ENCODE results near the gene ITPR3. TPM values are rescaled to one million over a fixed set of nuclear protein-coding genes. Genes with fewer than 3 reads are reported as not detected.

Gene ITPR3
- total RNA-seq, 1 donor from 2014 or later: 21.6 TPM

DNA sequence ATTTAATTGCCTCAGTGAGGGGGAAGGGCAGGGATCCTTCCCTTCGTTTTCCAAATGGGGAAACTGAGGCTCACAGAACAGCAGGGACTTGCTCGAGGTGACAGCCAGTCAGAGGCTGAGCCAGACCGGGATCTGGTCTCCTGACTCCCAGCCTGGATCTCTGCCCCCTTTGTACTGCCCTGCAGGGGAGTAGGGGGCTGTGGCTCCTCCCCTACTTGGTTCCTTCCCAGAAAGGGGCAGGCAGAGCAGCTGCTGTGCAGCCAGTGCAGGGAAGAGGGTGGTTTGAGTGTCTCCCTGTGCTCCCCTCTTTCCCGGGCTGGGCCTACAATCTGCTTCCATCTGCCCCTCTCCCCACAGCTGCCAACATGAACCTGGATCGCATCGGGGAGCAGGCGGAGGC, 52.7 kb downstream of the ITPR3 start:
- H3K4me1 Mint-ChIP-seq (ENCODE audit: unreplicated experiment): peaks cover 60% of the 10 kb centered on the region
- DNase-seq (ENCODE audit: extremely low spot score, unreplicated experiment): no peak
- peaks cover 4% of the 10 kb centered on the region for H3K36me3 Mint-ChIP-seq (ENCODE audit: unreplicated experiment)
- no peak overlapping the region for H3K4me3 Mint-ChIP-seq (ENCODE audit: unreplicated experiment)
- H3K27ac Mint-ChIP-seq (ENCODE audit: unreplicated experiment): peak overlapping the region; percentile 79
- TF ChIP-seq, protein P1, sequence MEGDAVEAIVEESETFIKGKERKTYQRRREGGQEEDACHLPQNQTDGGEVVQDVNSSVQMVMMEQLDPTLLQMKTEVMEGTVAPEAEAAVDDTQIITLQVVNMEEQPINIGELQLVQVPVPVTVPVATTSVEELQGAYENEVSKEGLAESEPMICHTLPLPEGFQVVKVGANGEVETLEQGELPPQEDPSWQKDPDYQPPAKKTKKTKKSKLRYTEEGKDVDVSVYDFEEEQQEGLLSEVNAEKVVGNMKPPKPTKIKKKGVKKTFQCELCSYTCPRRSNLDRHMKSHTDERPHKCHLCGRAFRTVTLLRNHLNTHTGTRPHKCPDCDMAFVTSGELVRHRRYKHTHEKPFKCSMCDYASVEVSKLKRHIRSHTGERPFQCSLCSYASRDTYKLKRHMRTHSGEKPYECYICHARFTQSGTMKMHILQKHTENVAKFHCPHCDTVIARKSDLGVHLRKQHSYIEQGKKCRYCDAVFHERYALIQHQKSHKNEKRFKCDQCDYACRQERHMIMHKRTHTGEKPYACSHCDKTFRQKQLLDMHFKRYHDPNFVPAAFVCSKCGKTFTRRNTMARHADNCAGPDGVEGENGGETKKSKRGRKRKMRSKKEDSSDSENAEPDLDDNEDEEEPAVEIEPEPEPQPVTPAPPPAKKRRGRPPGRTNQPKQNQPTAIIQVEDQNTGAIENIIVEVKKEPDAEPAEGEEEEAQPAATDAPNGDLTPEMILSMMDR (IDR thresholded peaks at IDR 0.05): no peak
- no peaks in the 10 kb centered on the region for H3K9me3 Mint-ChIP-seq (ENCODE audit: unreplicated experiment)
- no peaks in the 10 kb centered on the region for H3K27me3 Mint-ChIP-seq (ENCODE audit: unreplicated experiment)

DNA sequence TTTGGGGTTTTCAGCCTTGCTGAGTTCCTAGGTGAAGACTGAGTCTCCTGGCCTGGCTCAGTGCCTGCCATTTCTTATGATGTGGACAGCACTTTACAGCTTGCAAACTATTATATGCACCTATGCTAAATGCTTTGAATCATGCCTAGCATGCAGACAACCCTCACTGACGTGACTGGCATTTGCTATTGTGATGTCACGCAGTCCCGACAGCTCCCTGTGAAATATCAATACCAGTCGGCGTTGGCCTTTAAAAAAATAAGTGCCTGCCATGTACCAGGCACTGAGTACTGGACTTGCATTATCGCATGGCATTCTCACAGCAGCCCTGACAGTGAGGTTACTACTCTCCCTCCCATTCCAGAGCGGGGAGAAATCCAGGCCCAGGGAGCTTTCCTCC, 54.8 kb downstream of the ITPR3 start:
- Mint-ChIP-seq H3K36me3 (ENCODE audit: unreplicated experiment) (peaks cover 3% of the 10 kb centered on the region), H3K9me3 (ENCODE audit: unreplicated experiment) (no peaks in the 10 kb centered on the region), H3K4me1 (ENCODE audit: unreplicated experiment) (peaks cover 60% of the 10 kb centered on the region), H3K27ac (ENCODE audit: unreplicated experiment) (no peak overlapping the region), H3K27me3 (ENCODE audit: unreplicated experiment) (no peaks in the 10 kb centered on the region), H3K4me3 (ENCODE audit: unreplicated experiment) (no peak overlapping the region)
- TF ChIP-seq, protein P1 (IDR thresholded peaks at IDR 0.05): no peak
- no peak for DNase-seq (ENCODE audit: extremely low spot score, unreplicated experiment)

DNA sequence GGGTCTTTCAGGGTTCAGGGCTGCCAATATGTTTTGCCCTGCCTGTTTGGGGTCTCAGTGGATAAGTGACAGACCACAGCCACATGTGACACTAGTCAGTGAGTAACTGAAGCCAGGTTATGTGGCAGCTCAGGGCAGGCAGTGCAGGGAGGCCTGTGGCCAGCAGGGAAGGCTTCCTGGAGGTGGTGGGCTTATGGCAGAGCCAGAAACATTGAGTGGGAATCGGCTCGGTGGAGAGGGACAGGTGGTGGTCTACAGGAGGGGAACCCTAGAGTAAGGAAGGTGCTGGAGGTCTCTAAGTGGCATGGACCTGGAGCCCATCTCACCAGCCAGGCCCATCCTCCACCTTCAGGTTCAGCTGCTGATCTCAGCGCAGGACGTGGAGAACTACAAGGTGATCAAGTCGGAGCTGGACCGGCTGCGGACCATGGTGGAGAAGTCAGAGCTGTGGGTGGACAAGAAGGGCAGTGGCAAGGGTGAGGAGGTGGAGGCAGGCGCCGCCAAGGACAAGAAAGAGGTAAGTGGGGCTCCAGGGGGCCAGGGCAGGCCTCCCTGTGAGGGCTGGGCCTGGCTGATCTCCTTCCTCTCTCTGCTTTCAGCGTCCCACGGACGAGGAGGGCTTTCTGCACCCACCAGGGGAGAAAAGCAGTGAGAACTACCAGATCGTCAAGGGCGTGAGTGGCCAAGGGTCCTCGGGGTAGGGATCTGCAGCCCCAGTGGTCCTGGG, 55.5 kb downstream of the ITPR3 start:
- DNase-seq (ENCODE audit: extremely low spot score, unreplicated experiment): no peak
- no peak overlapping the region for H3K4me3 Mint-ChIP-seq (ENCODE audit: unreplicated experiment)
- H3K27me3 Mint-ChIP-seq (ENCODE audit: unreplicated experiment): no peaks in the 10 kb centered on the region
- peak overlapping the region; percentile 64 for H3K27ac Mint-ChIP-seq (ENCODE audit: unreplicated experiment)
- TF ChIP-seq, protein P1 (IDR thresholded peaks at IDR 0.05): no peak
- H3K9me3 Mint-ChIP-seq (ENCODE audit: unreplicated experiment): no peaks in the 10 kb centered on the region
- H3K4me1 Mint-ChIP-seq (ENCODE audit: unreplicated experiment): peaks cover 57% of the 10 kb centered on the region
- H3K36me3 Mint-ChIP-seq (ENCODE audit: unreplicated experiment): peaks cover 3% of the 10 kb centered on the region

DNA sequence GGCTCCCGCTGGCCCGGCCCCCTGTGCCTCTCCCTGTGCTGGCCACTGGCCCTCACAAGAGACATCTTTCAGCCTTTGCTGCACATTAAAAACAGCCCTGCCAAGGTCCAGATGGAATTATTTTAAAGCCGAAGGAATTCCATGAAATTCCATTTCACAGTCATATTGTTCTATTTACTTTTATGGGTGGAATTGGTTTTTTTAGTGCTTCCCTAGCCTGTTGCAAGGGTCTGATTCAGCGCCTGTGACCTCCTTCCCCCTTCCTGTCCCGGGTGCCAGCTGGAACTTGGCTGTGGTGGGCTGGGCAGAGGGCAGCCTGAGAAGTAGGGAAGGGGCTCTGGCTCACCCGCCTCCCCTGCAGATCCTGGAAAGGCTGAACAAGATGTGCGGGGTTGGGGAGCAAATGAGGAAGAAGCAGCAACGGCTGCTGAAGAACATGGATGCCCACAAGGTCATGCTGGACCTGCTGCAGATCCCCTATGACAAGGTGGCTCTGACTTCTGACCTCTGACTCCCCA, 56.1 kb downstream of the ITPR3 start:
- Mint-ChIP-seq H3K4me3 (ENCODE audit: unreplicated experiment) (no peak overlapping the region), H3K27me3 (ENCODE audit: unreplicated experiment) (no peaks in the 10 kb centered on the region), H3K4me1 (ENCODE audit: unreplicated experiment) (peaks cover 52% of the 10 kb centered on the region), H3K9me3 (ENCODE audit: unreplicated experiment) (no peaks in the 10 kb centered on the region), H3K36me3 (ENCODE audit: unreplicated experiment) (peaks cover 3% of the 10 kb centered on the region), H3K27ac (ENCODE audit: unreplicated experiment) (peak overlapping the region; percentile 64)
- TF ChIP-seq, protein P1 (IDR thresholded peaks at IDR 0.05): no peak
- no peak for DNase-seq (ENCODE audit: extremely low spot score, unreplicated experiment)

DNA sequence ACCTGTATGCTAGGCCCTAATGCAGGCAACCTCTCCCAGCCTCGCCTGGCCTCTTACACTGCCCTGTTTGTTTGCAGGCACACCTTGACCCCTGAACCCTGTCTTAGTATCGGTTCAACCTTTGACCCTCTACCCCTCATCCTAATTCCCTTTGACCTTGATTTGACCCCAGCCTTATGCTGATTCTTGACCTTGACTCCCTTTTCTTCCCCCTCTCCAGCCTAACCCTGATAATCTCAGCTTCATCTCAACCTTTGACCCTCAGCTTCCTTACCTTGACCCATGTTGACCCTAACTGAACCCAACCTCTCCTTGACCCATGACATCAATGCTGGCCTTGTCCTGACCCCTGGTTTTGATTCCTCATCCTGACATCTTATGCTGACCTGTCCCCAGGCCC, 56.6 kb downstream of the ITPR3 start:
- DNase-seq (ENCODE audit: extremely low spot score, unreplicated experiment): no peak
- Mint-ChIP-seq H3K4me1 (ENCODE audit: unreplicated experiment) (peaks cover 50% of the 10 kb centered on the region), H3K36me3 (ENCODE audit: unreplicated experiment) (peaks cover 3% of the 10 kb centered on the region), H3K27ac (ENCODE audit: unreplicated experiment) (no peak overlapping the region), H3K27me3 (ENCODE audit: unreplicated experiment) (no peaks in the 10 kb centered on the region), H3K4me3 (ENCODE audit: unreplicated experiment) (no peak overlapping the region), H3K9me3 (ENCODE audit: unreplicated experiment) (no peaks in the 10 kb centered on the region)
- TF ChIP-seq, protein P1 (IDR thresholded peaks at IDR 0.05): no peak
